Measurements from ENCODE around the gene BSDC1.

The BSDC1 gene

GRCh38 chr1:32341186-32341757 lies 53.0 kb downstream of the BSDC1 start:
- TF ChIP-seq, protein P1, sequence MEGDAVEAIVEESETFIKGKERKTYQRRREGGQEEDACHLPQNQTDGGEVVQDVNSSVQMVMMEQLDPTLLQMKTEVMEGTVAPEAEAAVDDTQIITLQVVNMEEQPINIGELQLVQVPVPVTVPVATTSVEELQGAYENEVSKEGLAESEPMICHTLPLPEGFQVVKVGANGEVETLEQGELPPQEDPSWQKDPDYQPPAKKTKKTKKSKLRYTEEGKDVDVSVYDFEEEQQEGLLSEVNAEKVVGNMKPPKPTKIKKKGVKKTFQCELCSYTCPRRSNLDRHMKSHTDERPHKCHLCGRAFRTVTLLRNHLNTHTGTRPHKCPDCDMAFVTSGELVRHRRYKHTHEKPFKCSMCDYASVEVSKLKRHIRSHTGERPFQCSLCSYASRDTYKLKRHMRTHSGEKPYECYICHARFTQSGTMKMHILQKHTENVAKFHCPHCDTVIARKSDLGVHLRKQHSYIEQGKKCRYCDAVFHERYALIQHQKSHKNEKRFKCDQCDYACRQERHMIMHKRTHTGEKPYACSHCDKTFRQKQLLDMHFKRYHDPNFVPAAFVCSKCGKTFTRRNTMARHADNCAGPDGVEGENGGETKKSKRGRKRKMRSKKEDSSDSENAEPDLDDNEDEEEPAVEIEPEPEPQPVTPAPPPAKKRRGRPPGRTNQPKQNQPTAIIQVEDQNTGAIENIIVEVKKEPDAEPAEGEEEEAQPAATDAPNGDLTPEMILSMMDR (IDR thresholded peaks at IDR 0.05; ENCODE audit: control extremely low read depth, extremely low read depth, low read depth, missing control alignments), result no peak
- CTCF ChIA-PET, result interaction anchor here (1.0 to 1.6 kb wide), 4 partner anchors 12 to 93 kb away, joined by 3 to 5 read pairs (median 4); no protein-coding TSS in a partner anchor
- POLR2A ChIA-PET, result no interaction called here
- no peak for DNase-seq (ENCODE audit: extremely low spot score)

- DNase-seq (ENCODE audit: extremely low spot score), result peak; percentile 73
- TF ChIP-seq, protein P1 (IDR thresholded peaks at IDR 0.05; ENCODE audit: control extremely low read depth, extremely low read depth, low read depth, missing control alignments), result no peak
- ChIA-PET POLR2A (interaction anchor here (0.6 kb wide), 1 partner anchor 691 kb away, joined by 4 read pairs; no protein-coding TSS in a partner anchor), CTCF (interaction anchor here (1.3 kb wide), 1 partner anchor 11 kb away, joined by 3 read pairs; no protein-coding TSS in a partner anchor)
Observed at GRCh38 chr1:32339363-32339978, 54.8 kb downstream of the BSDC1 start.

GRCh38 chr1:32338637-32339145 lies 55.5 kb downstream of the BSDC1 start:
- TF ChIP-seq, protein P1 (IDR thresholded peaks at IDR 0.05; ENCODE audit: control extremely low read depth, extremely low read depth, low read depth, missing control alignments), result no peak
- no peak for DNase-seq (ENCODE audit: extremely low spot score)
- CTCF ChIA-PET, result interaction anchor here (2.0 kb wide), 1 partner anchor 90 kb away, joined by 4 read pairs; no protein-coding TSS in a partner anchor
- POLR2A ChIA-PET, result no interaction called here

DNA sequence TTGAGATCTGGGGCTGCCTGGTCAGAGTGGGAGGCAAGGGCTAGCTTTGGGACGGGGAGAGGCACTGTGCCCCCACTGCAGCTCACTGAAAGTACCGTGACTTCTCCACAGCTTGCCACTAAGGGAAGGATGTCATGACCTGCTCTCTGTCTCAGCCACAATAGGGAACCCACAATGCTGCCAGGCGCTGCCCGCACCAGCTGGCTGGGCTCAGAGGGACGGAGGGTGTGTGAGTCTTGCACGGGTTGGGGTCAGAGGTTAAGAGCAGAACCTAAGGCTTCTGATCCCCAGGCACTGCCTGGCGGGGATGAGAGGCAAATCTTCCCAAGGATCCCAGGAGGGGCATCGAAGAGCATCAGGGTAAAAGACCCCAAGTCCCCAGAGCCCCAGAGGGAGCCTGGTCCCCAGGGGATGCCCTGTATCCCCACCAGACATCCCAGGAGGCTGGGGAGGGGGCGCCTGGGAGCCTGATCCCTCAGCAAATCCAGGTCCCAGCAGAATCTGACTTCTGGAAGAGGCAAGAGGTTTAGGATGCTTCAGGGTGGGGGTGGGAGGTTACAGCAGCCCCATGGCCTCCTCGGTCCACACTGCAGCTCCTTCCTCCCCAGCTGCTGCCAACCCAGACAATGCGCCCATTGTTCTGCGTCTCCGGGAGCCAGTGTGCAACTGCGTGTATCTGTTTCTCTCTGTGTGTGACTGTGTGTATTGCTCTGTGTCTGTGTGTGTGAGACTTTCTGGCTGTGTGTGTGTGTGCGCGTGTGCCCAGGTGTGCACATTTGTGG lies 56.2 kb downstream of the BSDC1 start:
- POLR2A ChIA-PET, result interaction anchor here (1.0 to 2.9 kb wide), 4 partner anchors 10 to 141 kb away, joined by 4 to 92 read pairs (median 39); no protein-coding TSS in a partner anchor
- TF ChIP-seq, protein P1 (IDR thresholded peaks at IDR 0.05; ENCODE audit: control extremely low read depth, extremely low read depth, low read depth, missing control alignments), result no peak
- no peak for DNase-seq (ENCODE audit: extremely low spot score)
- CTCF ChIA-PET, result interaction anchor here (0.6 to 2.3 kb wide), 7 partner anchors 10 to 90 kb away, joined by 3 to 11 read pairs (median 5); no protein-coding TSS in a partner anchor

- POLR2A ChIA-PET, result interaction anchor here (1.0 to 2.9 kb wide), 13 partner anchors 9 to 324 kb away, joined by 3 to 92 read pairs (median 9); partner anchors contain the start of genes BSDC1 and KHDRBS1
- CTCF ChIA-PET, result interaction anchor here (0.8 to 2.3 kb wide), 11 partner anchors 8 to 89 kb away, joined by 3 to 11 read pairs (median 4); no protein-coding TSS in a partner anchor
- TF ChIP-seq, protein P1 (IDR thresholded peaks at IDR 0.05; ENCODE audit: control extremely low read depth, extremely low read depth, low read depth, missing control alignments), result no peak
- peak; percentile 84 for DNase-seq (ENCODE audit: extremely low spot score)
Observed at GRCh38 chr1:32336963-32337675, 57.1 kb downstream of the BSDC1 start.

Measured in GM10248 (cell line).